Myocyte (in vitro differentiated cells): ENCODE measurements around the gene ATF6B. TPM values are rescaled to one million over a fixed set of nuclear protein-coding genes. Genes with fewer than 3 reads are reported as not detected.

Source experiments
- DNase-seq: peaks from one replicate; pipeline ENCODE4 v3.0.0-alpha.2; 2012; ENCODE audit warnings: low read depth
- total RNA-seq: library from RNA; depleted of rRNA; stranded (reverse); fragments of >200 nt; gene quantifications from 2 replicates; pipeline ENCODE4 v1.2.3, GENCODE V29; 2014

Gene ATF6B
- total RNA-seq, 1 donor from 2014 or later: 26.4 TPM

- no peak for DNase-seq
These were observed 4.1 kb upstream of the ATF6B start for GRCh38 chr6:32132110-32132509.

- DNase-seq: no peak
These were observed 3.4 kb upstream of the ATF6B start for GRCh38 chr6:32131439-32131948.

- no peak for DNase-seq
These were observed 1.4 kb upstream of the ATF6B start for GRCh38 chr6:32129297-32130088.

GRCh38 chr6:32128751-32129296, 778 bp upstream of the ATF6B start:
- DNase-seq: no peak

GRCh38 chr6:32127409-32127716, 683 bp downstream of the ATF6B start:
- no peak for DNase-seq

- DNase-seq: no peak
These were observed 1.2 kb downstream of the ATF6B start for GRCh38 chr6:32126880-32127279.

GRCh38 chr6:32123681-32124080, 4.4 kb downstream of the ATF6B start:
- DNase-seq: no peak

- DNase-seq: no peak
These were observed 7.4 kb downstream of the ATF6B start for GRCh38 chr6:32120573-32121059.

GRCh38 chr6:32118782-32119628, 9.0 kb downstream of the ATF6B start:
- DNase-seq: peak; percentile 79

- DNase-seq: no peak
These were observed 10.6 kb downstream of the ATF6B start for GRCh38 chr6:32117461-32117860.

GRCh38 chr6:32116674-32117073, 11.4 kb downstream of the ATF6B start:
- peak; percentile 22 for DNase-seq

GRCh38 chr6:32115623-32116022, 12.4 kb downstream of the ATF6B start:
- no peak for DNase-seq

- DNase-seq: peak; percentile 38
These were observed 13.2 kb downstream of the ATF6B start for GRCh38 chr6:32114796-32115195.

GRCh38 chr6:32113386-32114352, 14.4 kb downstream of the ATF6B start:
- peak; percentile 91 for DNase-seq

- DNase-seq: no peak
These were observed 15.5 kb downstream of the ATF6B start for GRCh38 chr6:32112431-32112980.

- DNase-seq: no peak
These were observed 16.5 kb downstream of the ATF6B start for GRCh38 chr6:32111424-32112066.

GRCh38 chr6:32110632-32111031, 17.4 kb downstream of the ATF6B start:
- no peak for DNase-seq

- no peak for DNase-seq
These were observed 18.3 kb downstream of the ATF6B start for GRCh38 chr6:32109765-32110160.

GRCh38 chr6:32109114-32109764, 18.8 kb downstream of the ATF6B start, which contains the start of gene TNXB:
TSS of gene TNXB (minus strand) at chr6:32109338. CDS start at chr6:32098198, 11,140 bp downstream.
- no peak for DNase-seq
